Forelimb muscle (tissue), 1 donor: Measurements from ENCODE around the gene PRIMPOL. TPM values are rescaled to one million over a fixed set of nuclear protein-coding genes. Genes with fewer than 3 reads are reported as not detected.

Source experiments
- DNase-seq: peaks from one replicate; pipeline ENCODE4 v3.0.0-alpha.2; 2013; ENCODE audit warnings: low read depth
- polyA plus RNA-seq: library from polyadenylated mRNA; unstranded; fragments of 120-200 nt; gene quantifications from one replicate; pipeline ENCODE4 v1.2.1, GENCODE V29; 2013; ENCODE audit not compliant: insufficient read length

Gene PRIMPOL
- polyA plus RNA-seq, 1 donor, result 31.6 TPM

GRCh38 chr4:184666670-184667069 lies 17.1 kb downstream of the PRIMPOL start:
- DNase-seq, result no peak

GRCh38 chr4:184668096-184668495 lies 18.6 kb downstream of the PRIMPOL start:
- DNase-seq, result no peak

GRCh38 chr4:184668511-184669114 lies 19.1 kb downstream of the PRIMPOL start:
- no peak for DNase-seq

GRCh38 chr4:184669251-184669650 lies 19.7 kb downstream of the PRIMPOL start:
- DNase-seq, result no peak

- DNase-seq, result no peak
Observed at GRCh38 chr4:184671101-184671500, 21.6 kb downstream of the PRIMPOL start.

GRCh38 chr4:184672741-184673140 lies 23.2 kb downstream of the PRIMPOL start:
- DNase-seq, result no peak

- DNase-seq, result no peak
Observed at GRCh38 chr4:184674011-184674410, 24.5 kb downstream of the PRIMPOL start.

GRCh38 chr4:184675018-184675417 lies 25.5 kb downstream of the PRIMPOL start:
- DNase-seq, result no peak

- DNase-seq, result no peak
Observed at GRCh38 chr4:184675821-184676492, 26.4 kb downstream of the PRIMPOL start.

- DNase-seq, result no peak
Observed at GRCh38 chr4:184680698-184681097, 31.2 kb downstream of the PRIMPOL start.

GRCh38 chr4:184681916-184682315 lies 32.4 kb downstream of the PRIMPOL start:
- DNase-seq, result no peak

GRCh38 chr4:184684491-184685189 lies 35.1 kb downstream of the PRIMPOL start:
- DNase-seq, result no peak

GRCh38 chr4:184688005-184688404 lies 38.5 kb downstream of the PRIMPOL start:
- DNase-seq, result no peak

GRCh38 chr4:184688447-184688846 lies 38.9 kb downstream of the PRIMPOL start:
- DNase-seq, result no peak

GRCh38 chr4:184689681-184690080 lies 40.1 kb downstream of the PRIMPOL start:
- no peak for DNase-seq

GRCh38 chr4:184693056-184693455 lies 43.5 kb downstream of the PRIMPOL start:
- no peak for DNase-seq

- no peak for DNase-seq
Observed at GRCh38 chr4:184694412-184694956, 44.9 kb downstream of the PRIMPOL start.

GRCh38 chr4:184695178-184695896 lies 45.8 kb downstream of the PRIMPOL start:
- no peak for DNase-seq

GRCh38 chr4:184697956-184698355 lies 48.4 kb downstream of the PRIMPOL start:
- no peak for DNase-seq

- DNase-seq, result no peak
Observed at GRCh38 chr4:184699941-184700340, 50.4 kb downstream of the PRIMPOL start.

- DNase-seq, result no peak
Observed at GRCh38 chr4:184702114-184702513, 52.6 kb downstream of the PRIMPOL start.

- DNase-seq, result no peak
Observed at GRCh38 chr4:184705692-184706091, 56.2 kb downstream of the PRIMPOL start.
